DOHH2 (cell line): ENCODE measurements around the gene PPIAL4G.
"Not testable (repeated sequence)": the region's sequence is repeated elsewhere in the genome, so short reads cannot be mapped to it uniquely, and the experiment has no call there.

Experiments used
- CTCF ChIP-seq: fragments of 200-600 bp; sonication (generic); IDR thresholded peaks from one replicate; pipeline ENCODE4 v1.5.1; 2014; ENCODE audit warnings: antibody characterized with exemption, mild to moderate bottlenecking, low read depth, low read length; ENCODE audit not compliant: poor library complexity, severe bottlenecking
- EZH2phosphoT487 ChIP-seq: fragments of 200-600 bp; sonication (generic); IDR thresholded peaks from 2 replicates; pipeline ENCODE4 v1.6.1; 2017; ENCODE audit warnings: borderline replicate concordance, mild to moderate bottlenecking, antibody characterized with exemption, low read length, moderate library complexity, mixed read lengths

GRCh38 chr1:148526587-148526986 lies 43.5 kb upstream of the PPIAL4G start:
- TF ChIP-seq CTCF, EZH2phosphoT487: not testable (repeated sequence)
